GF-D8 (cell line): ENCODE data around the gene FSTL5.
"Not testable (repeated sequence)": the region's sequence is repeated elsewhere in the genome, so short reads cannot be mapped to it uniquely, and the experiment has no call there.

ENCODE experiments used
- DNase-seq: peaks from one replicate; lab custom pipeline; 2025; lab: John Stamatoyannopoulos, UW

The FSTL5 gene

DNA sequence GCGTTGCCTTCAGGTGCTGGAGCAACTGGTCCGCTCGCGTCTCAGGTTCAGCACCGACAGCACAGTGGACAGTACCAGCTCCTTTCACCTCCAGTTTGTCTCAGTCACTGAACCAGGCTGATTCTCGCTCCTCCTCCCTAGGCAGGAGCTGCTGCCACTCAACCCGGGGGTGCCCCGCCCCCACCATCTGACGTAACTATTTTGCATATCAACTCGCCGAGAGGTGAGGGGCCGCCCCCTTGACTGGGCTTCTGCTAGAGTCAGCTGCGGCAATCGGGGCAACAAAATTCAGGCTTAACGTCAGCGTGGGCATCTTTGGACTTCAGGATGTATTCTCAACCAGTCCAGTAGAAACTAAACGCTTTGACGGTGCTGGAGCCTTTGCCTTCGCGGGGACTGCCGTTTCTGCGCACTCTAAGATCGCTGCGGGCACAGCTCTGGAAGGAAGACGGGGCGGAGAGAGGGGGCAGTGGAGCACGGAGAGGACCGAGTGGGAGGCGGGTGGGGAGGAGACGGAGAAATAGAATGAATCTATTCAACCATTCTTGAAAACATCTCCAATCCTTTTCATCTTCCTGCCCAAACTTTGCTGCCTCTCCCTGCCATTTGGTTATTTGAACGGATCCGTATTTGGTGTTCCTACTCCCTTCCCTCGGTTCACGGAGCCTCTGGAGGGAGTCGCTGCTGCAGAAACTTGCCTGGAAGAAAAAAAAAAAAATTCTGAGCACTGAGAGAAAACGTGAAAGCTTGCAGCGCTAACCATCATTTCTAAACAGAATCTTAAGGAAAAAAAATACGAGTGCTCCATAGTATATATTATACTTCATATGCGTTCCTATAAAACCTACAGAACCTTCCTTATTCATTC lies at the start of gene FSTL5:
Gene FSTL5, minus strand, starts transcription at position 109 of the 868 bp plus-strand sequence. CDS start 52,604 bp downstream, outside the sequence.
- no peak for DNase-seq

DNA sequence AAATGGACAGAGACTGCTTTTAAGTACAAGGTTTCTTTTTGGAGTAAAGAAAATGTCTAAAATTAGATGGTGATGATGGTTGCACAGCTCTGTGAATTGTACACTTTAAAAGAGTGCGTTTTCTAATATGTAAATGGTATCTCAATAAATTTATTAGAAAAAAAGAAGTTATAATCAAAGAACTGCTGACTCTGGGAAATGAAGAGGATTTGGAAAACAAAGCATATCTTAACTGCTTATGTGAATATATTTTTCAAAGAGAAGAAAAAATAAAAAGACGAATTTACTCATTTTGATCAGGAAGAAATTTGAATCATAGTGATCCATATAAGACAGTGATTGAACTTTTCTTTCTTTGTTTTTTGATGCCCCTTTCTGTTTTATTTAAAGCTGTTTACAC lies 45.9 kb upstream of the FSTL5 start:
- no peak for DNase-seq

GRCh38 chr4:162203478-162203877 lies 39.7 kb upstream of the FSTL5 start:
- DNase-seq, result not testable (repeated sequence)

GRCh38 chr4:162201673-162202072 lies 37.9 kb upstream of the FSTL5 start:
- no peak for DNase-seq

DNA sequence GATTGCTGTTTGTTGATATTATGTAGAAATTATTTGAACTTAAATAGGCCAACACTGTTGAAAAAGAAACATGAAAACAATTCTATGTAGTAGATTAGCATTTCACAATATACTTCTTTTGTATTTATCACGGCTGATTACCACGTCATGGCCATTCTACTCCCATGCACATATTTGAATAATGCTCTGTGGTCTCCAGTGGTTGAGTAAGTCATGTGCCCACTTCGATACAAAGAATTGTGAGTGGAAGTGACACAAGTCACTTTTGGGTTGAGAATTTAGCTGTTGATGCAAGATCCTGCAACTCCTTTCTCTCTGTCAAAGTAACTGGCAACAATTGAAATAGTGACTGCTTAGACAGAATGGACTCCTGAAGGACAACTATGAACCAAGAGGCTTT lies 6.7 kb upstream of the FSTL5 start:
- DNase-seq, result no peak

DNA sequence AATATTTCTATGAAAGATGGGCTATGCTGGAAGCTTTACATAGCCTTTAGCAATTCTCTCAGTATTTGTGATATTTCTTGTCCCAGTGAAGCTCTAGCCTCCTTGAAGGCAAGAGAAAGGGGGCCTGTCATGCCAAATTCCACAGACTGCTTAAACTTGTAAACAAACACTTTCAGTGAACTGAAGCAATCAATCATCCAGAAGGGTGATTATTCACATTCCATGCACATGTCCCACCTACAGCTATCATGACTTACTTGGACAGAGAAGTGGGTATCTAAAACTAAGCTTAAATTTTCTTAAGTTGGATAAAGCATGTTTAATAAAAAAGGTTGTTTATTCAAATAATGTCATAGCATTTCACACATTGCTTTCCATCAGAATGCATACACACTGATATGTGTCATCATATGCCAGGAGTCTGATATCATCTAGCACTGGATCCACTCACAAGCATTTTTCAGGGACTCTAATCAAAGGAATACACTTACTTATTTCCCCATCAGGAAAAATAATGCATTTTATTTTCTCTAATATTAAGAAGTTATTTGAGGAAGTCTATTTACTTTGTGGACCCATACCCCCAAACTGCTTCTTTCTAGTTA lies 1.2 kb upstream of the FSTL5 start:
- no peak for DNase-seq

DNA sequence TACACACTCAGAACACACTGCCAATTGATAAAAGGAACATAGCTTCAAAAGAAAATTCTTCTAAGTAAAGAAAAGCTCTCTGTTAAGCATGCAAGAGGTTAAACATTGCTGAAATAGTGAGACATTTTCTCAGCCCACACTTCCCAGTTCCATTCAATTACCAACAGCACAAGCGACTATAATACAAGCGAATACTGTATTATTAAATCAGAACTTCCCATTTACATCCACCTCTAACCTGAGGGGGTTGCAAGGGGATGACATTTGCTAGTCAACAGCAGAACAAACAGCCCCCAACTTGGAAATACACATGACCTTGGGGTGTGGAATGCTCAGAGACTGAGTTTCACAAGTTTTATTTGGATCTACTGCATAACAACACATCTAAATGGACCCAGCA lies 1.1 kb downstream of the FSTL5 start:
- no peak for DNase-seq

DNA sequence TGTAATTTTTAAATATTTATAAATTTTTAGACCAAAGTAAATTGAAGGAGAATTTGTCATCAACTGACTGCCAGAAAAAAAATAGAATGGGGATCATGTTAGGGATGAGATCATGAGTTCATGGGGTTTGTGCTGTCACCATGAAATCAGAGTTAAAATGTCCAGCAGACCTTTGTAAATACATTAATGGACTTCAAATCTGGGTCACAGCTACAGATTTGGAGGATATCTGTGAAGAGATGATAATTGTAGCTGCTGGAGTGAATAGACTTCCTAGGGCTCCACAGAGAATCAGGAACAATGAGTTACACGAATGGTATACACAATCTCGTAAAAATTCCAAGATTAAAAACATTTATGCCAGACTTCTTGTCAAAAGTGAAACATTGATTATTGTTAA lies 6.6 kb downstream of the FSTL5 start:
- DNase-seq, result no peak

DNA sequence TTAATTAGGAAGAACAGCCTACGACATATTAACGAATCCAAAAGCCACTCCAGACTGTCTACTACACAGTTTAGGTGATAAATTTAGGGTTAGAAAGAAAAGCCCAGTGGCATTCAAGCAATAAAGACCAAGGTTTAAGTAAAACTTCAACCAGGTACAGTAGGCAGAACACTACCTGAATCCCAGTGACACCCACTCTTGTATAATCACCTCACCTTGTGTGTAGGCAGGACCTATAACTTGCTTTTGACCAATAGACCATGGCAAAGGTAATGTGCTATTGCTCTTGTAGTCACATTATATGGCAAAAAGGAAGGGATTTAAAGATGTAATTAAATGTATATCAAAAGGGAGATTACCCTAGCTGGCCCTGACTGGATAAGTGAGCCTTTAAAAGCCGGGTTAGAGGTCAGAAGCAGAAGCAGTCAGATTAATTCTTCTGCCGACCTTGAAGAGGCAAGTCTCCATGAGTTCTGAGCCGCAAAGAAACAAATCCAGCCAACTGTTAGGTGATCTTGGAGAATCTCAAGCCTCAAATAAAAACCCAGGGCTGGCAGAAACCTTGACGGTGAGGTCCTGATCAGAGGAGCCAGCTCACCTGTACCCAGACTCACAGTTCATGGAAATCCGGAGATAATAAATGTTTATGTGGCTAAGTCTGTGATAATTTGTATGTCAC lies 8.8 kb downstream of the FSTL5 start:
- no peak for DNase-seq

GRCh38 chr4:162151850-162152249 lies 11.9 kb downstream of the FSTL5 start:
- DNase-seq, result no peak

- DNase-seq, result no peak
Measured at GRCh38 chr4:162151386-162151785, 12.4 kb downstream of the FSTL5 start.

DNA sequence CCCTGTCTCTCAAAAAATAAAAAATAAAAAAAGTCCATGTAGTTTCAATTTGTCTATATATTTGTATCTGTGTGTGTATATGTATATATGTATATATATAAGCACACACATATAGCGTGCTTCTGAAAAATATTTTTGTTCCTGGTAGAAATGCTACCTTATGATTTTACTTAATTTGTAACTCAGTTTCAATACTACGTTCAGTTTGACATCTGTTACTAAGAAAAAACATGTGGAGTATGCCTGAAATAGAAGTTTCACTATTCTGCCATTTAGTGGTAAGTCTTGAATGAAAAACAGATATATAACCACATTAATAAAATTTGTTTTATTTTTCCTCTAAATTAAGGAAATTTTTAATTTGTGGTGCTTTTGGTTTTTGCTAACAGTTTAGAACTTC lies 14.2 kb downstream of the FSTL5 start:
- no peak for DNase-seq

DNA sequence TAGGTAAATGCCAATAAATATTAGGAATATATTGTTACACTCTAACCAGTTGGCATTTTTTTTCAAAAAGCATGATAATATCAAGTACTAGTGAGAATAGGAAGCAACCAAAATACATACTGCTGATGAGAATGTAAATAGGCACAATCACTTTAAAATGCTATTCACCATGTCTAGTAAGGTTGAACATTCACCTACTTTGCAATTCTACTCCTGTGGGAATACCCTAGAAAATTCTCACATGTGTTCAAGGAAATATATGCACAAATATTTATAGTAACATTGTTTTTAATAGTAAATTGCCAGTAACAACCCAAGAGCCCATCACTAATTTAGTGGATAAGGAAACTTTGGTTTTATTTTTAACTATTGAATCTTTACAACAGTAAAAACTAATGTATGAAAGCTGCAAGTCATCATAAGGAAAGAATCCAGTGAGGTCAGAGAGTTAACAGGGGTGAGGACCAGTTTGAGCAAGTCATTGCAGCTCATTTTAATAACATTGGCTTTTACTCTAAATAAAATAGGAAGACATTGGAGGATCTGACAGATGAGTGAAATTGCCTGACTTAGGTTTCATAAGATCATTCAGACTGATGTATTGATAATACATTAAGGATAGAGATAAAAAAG lies 23.6 kb downstream of the FSTL5 start:
- DNase-seq, result no peak

- DNase-seq, result no peak
Measured at GRCh38 chr4:162139412-162139811, 24.4 kb downstream of the FSTL5 start.

GRCh38 chr4:162131256-162131655 lies 32.5 kb downstream of the FSTL5 start:
- no peak for DNase-seq

GRCh38 chr4:162126729-162127128 lies 37.1 kb downstream of the FSTL5 start:
- no peak for DNase-seq

DNA sequence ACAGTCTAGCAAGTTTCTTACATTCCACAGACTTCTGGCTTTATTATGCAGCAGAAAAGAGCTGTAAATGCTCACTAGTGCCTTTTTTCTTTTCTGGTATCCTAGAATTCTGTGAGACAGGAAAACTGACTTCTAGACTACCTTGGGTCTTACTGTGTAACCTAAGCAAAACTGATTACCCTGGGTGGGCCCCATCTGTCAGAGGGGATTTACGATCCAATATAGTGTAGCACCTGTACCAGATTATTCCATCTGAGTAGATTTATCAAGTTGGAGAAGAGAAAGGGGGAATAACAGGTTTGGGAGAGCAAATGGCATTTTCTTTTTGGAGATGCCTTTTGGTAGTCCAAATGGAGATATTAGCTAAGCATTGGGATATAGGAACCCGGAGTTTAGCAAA lies 46.7 kb downstream of the FSTL5 start:
- DNase-seq, result no peak

DNA sequence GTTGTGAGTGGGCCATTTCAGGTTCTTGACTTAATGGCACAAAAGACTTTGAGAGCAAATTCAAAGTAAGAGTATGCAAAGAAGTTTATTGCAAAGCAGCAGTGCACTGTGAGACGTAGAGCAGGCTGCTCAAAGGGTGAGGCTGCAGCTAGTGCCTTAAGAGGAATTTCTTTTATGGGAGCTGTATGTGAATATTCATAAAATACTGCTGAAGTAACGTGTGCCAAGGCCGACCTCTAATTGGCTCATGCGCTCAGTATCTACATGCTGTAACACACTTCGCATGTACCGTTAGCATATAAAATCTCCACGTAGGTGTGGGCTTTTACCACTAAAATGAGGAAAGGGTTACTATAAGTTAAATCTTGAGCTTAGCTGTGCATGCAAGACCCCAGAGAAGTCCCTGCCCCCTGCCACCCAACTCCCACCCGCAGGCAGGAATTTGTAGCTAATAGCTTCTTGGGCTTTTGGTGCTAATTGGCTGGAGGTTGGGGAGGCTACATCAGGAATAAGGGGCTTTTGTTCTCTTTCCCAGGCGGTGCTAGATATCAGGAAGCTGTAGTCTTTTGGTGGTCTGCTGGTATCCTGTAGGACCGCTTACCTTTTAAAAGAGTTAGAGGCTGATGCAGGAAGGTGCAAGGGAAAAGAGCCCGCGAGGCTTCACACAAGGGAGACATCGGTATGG lies 47.6 kb downstream of the FSTL5 start:
- no peak for DNase-seq

DNA sequence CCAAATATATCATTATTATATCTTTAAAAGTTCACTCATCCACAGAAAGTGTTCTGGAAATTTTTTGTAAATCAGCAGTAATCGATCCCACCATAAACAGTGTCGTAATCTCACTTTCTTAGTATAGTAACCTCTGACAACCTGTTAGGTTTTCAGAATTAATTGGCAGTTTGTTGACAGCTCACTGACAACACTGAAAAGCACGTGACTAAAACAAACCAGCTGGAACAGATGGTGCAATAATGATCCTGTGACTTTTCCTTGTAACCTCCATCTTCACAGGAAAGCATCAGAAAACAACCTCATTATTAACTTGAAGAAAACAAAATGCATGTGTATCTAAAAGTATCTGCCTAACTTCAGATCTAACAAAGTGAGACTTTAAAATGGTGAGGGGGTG lies 48.5 kb downstream of the FSTL5 start:
- DNase-seq, result no peak

DNA sequence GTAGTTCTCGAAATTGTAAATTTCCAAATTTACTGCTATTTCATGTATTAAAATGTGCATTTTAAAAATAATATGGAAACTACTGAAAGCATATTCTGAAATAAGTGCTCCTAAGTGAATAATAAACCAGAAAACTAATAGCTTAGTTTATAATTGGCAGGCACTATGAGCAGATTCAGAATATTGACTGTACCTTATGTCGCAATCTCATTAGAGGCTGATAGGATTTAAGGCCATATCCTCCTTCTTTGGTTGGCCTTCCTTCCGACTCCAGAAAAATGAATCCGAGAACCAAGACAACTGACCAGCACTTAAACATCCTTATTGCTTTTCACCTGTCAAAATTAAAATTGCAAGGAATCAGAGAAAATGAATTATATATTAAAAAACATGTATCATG lies 52.7 kb downstream of the FSTL5 start:
- no peak for DNase-seq

GRCh38 chr4:162104459-162105124 lies 59.2 kb downstream of the FSTL5 start:
- DNase-seq, result no peak
